ENCODE measurements around the gene EXOC8.
A peak's percentile ranks its signal among the peaks of the same experiment; 100 is the strongest.

EXOC8 gene

DNA sequence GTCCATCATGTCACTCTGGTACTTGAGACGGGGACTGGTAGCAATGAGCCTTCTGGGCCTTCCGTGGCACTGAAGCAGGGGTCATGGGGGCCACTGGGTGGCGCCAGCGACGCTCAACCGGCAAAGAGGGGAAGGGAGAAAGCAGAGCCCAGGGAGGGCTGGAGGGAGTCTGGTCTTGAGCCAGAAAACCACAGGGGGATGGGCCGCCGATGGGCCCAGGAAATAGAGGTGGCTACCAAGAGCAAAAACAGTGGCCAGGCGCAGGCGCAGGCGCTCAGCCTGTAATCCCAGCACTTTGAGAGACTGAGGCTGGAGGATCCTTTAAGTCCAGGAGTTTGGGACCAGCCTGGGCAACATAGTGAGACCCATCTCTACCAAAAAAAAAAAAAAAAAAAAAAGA is 21.8 kb downstream of the EXOC8 start:
- peak; percentile 52 for DNase-seq (ENCODE audit: low spot score)

GRCh38 chr1:231313661-231314060 is 24.0 kb downstream of the EXOC8 start:
- DNase-seq (ENCODE audit: low spot score), result no peak

DNA sequence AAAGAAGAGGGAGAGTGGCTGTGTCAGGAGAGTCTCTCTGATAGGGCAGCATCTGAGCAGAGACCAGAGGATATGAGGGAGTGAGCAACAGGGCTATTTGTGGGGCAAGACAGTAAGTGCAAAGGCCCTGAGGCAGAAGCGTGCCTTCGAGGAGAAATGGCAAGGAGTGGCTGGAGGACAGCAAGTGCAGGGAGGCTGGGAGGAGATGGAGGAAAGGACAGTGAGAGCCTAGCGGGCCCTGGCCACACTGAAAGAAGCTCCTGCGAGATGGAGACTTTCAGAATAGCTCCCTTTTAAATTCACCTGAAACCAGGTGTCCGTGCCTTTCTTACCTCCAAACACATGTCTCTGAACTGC is 25.2 kb downstream of the EXOC8 start:
- DNase-seq (ENCODE audit: low spot score), result no peak

- DNase-seq (ENCODE audit: low spot score), result no peak
Observed at GRCh38 chr1:231311720-231312431, 25.8 kb downstream of the EXOC8 start.

DNA sequence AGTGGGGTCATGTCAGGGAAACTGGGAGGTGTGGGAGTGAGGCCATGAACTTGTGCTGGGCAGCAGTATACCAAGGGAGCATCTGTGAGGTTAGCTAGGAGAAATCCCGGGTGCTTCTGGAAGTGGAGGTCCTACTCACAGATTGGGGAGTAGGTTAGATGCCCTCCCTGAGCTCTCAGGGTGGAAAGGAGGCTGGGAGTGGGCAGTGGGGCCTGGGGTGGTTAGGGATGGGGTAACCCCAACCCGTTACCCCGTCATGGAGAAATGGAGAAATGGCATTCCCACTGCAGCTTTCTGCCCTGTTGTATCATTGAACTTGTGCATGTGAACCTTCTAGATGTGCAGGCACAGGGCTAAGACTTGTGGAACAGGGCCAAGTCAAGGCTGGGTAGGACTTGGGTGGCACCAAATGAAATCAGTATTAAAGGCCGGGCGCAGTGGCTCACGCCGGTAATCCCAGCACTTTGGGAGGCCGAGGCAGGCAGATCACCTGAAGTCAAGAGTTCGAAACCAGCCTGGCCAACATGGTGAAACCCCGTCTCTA is 27.2 kb downstream of the EXOC8 start:
- DNase-seq (ENCODE audit: low spot score), result no peak

DNA sequence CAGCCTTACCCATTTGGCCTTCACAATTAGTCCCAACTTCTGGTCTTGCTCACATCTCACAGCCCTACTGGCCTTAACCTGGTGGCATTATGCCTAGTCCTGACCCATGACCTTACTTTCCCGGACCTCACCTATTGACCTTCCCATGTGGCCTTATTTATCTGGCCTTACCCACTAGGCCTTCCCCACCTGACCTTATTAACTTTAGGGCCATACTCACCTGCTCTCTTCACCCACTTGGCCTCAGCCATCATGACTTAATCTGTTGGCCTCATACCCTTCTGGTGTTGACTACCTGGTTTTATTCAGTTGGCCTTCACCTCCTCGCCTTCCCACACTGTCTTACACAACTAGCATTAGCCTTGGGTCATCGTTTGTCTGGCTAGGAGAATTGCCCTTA is 35.7 kb downstream of the EXOC8 start:
- no peak for DNase-seq (ENCODE audit: low spot score)

DNA sequence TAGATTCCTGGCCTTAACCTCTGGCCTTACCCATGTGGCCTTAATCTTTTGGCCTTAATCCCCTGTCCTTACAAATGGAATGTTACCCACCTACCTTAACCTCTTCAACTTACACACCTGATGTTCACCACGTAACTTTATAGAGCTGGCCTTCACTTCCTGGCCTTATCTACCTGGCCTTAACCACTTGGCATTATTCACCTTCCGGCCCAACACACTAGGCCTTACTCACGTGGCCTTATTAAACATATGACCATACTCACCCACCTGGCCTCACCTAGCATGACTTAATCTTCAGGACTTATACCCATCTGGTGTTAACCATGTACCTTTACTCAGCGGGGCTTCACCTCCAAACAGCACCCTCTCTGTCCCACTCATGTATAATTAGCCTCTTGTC is 41.7 kb downstream of the EXOC8 start:
- DNase-seq (ENCODE audit: low spot score), result no peak

GRCh38 chr1:231286603-231287002 is 51.0 kb downstream of the EXOC8 start:
- no peak for DNase-seq (ENCODE audit: low spot score)

DNA sequence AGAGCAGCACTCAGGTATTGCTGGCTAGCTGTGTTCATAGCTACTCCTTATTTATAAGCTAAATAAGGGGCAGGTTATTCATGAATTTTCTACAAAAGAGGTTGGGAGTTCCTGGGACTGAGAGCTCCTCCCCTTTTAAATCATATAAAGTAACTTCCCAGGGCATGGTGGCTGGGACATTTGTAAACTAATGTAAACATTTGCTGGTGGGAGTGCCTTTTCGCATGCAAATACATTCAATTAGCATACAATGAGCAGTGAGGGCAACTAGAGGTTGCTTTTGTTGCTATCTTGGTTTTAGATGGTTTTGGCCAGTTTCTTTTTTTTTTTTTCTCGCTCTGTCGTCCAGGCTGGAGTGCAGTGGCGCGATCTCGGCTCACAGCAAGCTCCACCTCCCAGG is 53.2 kb downstream of the EXOC8 start:
- DNase-seq (ENCODE audit: low spot score), result no peak
